Measurements from ENCODE around the gene PER1. TPM values are rescaled to one million over a fixed set of nuclear protein-coding genes. Genes with fewer than 3 reads are reported as not detected.

The PER1 gene
- total RNA-seq, 1 donor from 2014 or later: 45.0 TPM

DNA sequence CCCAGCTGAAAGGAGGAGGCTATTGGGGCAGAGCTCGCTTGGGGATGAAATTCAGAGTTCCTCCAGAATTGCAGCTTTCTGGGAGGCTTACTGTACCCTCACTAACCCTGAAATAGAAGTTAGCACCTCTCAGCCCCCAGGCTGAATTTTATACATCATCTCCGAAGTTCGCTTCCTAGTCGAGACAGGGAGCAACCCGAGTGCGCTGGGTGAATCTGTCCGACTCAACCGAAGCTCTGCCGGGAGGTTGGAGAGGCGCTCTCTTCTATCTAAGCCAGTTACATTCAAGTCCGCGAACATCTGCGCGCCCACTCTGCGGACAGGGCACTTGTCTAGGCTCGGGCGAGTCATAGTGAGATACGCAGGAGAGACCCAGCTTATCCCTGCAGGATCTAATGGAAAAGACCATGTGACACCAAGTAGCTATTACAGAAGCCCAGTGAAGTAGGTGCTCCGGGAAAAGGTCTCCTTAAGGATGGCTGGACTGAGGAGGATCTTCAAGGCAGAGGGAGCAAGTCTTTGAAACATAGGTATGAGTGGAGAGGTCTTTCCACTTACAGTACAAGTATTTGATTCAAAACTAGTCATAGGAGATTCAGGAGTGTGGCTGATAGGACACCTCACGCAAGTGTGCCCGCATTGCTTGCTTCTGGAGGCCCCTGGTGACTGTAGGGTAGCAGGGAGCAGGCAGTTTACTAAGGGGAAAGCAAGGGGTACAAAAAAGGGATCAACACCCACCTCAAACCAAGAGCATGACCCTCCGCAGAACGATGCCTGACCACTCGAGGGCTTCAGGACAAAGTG lies 27.7 kb downstream of the PER1 start:
- Mint-ChIP-seq H3K27ac (peak overlapping the region; percentile 57), H3K9me3 (no peaks in the 10 kb centered on the region), H3K27me3 (peaks cover 33% of the 10 kb centered on the region), H3K4me3 (peak overlapping the region; percentile 93), H3K36me3 (ENCODE audit: low read depth) (peaks cover 12% of the 10 kb centered on the region), H3K4me1 (peaks cover 66% of the 10 kb centered on the region)
- POLR2A ChIA-PET: interaction anchor here (1.1 to 4.2 kb wide), 11 partner anchors 9 to 171 kb away, joined by 3 to 40 read pairs (median 5); partner anchors contain the start of genes CTC1 and SLC25A35
- ATAC-seq (ENCODE audit: low read depth): no peak
- CTCF ChIA-PET: interaction anchor here (0.8 to 1.7 kb wide), 6 partner anchors 15 to 53 kb away, joined by 3 to 4 read pairs (median 3); no protein-coding TSS in a partner anchor
- TF ChIP-seq CTCF (IDR thresholded peaks at IDR 0.05): no peak
- intact Hi-C loops (cut with micrococcal nuclease): no loop called here
- DNase-seq: no peak

GRCh38 chr17:8123695-8124349 lies 28.4 kb downstream of the PER1 start, which contains the start of gene HES7:
Gene HES7 (minus strand): TSS chr17:8124106. CDS start chr17:8124084, 22 bp downstream.
- peaks cover 17% of the 10 kb centered on the region for H3K36me3 Mint-ChIP-seq (ENCODE audit: low read depth)
- no peak for DNase-seq
- ATAC-seq (ENCODE audit: low read depth): no peak
- ChIA-PET POLR2A (interaction anchor here (0.8 to 5.2 kb wide), 13 partner anchors 10 to 267 kb away, joined by 3 to 46 read pairs (median 5); partner anchors contain the start of genes CTC1, NAA38 and SLC25A35), CTCF (interaction anchor here (0.8 to 2.3 kb wide), 7 partner anchors 14 to 52 kb away, joined by 3 to 8 read pairs (median 3); no protein-coding TSS in a partner anchor)
- TF ChIP-seq CTCF (IDR thresholded peaks at IDR 0.05): no peak
- H3K4me3 Mint-ChIP-seq: peak within 1 kb of the TSS; percentile 93
- H3K27me3 Mint-ChIP-seq: peaks cover 36% of the 10 kb centered on the region
- H3K27ac Mint-ChIP-seq: peak within 1 kb of the TSS; percentile 61
- intact Hi-C loops (cut with micrococcal nuclease): no loop called here
- no peaks in the 10 kb centered on the region for H3K9me3 Mint-ChIP-seq
- H3K4me1 Mint-ChIP-seq: peaks cover 71% of the 10 kb centered on the region

DNA sequence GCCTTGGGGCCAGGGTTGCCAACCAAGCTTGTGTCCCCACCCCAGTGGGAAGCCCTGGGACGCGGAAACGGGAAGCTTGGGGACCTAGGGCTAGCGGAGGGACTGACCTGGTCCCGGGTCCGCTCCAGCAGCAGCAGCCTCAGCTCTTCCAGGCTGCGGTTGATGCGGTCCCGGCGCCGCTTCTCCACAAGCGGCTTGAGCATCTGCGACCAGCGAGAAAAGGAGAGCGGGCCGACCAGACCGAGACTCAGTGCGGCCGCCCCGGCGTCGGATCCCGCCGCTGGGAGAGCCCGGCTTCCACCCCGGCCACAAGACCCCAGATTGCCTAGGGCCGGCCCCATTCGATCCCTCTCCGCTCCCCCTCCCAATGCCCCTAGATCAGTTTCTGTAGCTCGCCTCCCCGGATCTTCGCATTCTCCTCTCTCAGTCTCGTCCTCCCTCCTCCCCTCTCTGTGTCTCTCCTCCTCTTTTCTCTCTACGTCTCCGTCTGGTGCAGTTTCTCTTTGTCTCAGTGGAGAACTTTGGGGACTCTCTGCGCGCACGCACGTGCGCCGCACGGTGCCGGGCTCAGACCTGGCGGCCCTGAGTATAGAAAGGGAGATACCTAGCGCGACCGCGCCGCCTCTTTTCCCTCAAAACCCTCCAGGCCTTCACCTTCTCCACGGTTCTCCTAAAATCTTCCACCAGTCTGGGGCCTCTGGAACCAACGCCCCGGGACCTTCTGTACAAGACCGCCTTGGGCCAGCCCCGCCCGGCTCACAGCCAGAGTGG lies 29.1 kb downstream of the PER1 start:
- POLR2A ChIA-PET: interaction anchor here (0.6 to 5.2 kb wide), 12 partner anchors 10 to 1924 kb away, joined by 3 to 46 read pairs (median 6); partner anchors contain the start of genes CTC1 and NAA38
- peak overlapping the region; percentile 61 for H3K27ac Mint-ChIP-seq
- peak; percentile 37 for DNase-seq
- no peak for TF ChIP-seq CTCF (IDR thresholded peaks at IDR 0.05)
- ATAC-seq (ENCODE audit: low read depth): no peak
- peaks cover 79% of the 10 kb centered on the region for H3K4me1 Mint-ChIP-seq
- H3K4me3 Mint-ChIP-seq: peak overlapping the region; percentile 93
- peaks cover 18% of the 10 kb centered on the region for H3K36me3 Mint-ChIP-seq (ENCODE audit: low read depth)
- H3K27me3 Mint-ChIP-seq: peaks cover 42% of the 10 kb centered on the region
- H3K9me3 Mint-ChIP-seq: no peaks in the 10 kb centered on the region
- intact Hi-C loops (cut with micrococcal nuclease): no loop called here
- CTCF ChIA-PET: interaction anchor here (0.8 to 2.3 kb wide), 3 partner anchors 14 to 35 kb away, joined by 3 to 8 read pairs (median 4); no protein-coding TSS in a partner anchor

DNA sequence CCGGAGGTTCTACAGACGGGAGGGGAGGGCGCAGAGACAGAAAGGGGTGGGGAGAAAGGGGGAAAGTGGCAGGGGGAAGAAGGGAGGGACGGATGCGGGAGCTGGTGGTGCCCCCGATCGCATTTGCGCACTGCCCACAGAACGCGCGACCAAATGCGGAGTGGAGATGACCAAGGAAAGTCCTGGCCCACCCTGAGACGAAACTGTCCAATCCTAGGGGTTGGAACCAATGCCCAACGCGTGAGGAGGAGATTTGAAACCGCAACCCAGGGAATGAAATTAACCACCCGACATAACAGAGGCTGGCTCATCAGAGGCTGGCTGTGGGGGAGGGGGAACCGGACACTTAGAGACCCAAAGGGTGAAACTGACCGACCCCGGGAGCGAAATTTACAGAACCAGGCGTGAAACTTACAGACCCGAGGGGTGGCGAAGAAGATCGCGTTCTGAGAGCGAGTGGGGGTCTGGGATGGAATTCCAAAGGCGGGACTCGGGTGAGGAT lies 29.7 kb downstream of the PER1 start:
- Mint-ChIP-seq H3K36me3 (ENCODE audit: low read depth) (peaks cover 18% of the 10 kb centered on the region), H3K4me3 (peak overlapping the region; percentile 93), H3K9me3 (no peaks in the 10 kb centered on the region), H3K27me3 (peaks cover 47% of the 10 kb centered on the region), H3K4me1 (peaks cover 85% of the 10 kb centered on the region), H3K27ac (no peak overlapping the region)
- ATAC-seq (ENCODE audit: low read depth) (no peak), DNase-seq (no peak)
- no peak for TF ChIP-seq CTCF (IDR thresholded peaks at IDR 0.05)
- intact Hi-C loops (cut with micrococcal nuclease): no loop called here
- POLR2A ChIA-PET: interaction anchor here (0.6 to 5.2 kb wide), 13 partner anchors 12 to 1924 kb away, joined by 3 to 46 read pairs (median 6); partner anchors contain the start of gene CTC1
- CTCF ChIA-PET: interaction anchor here (0.8 to 2.3 kb wide), 3 partner anchors 15 to 35 kb away, joined by 3 to 8 read pairs (median 4); no protein-coding TSS in a partner anchor

Measured in activated B cell treated with CpG ODN at 0.5 μM for 24 hours (primary cell).